ENCODE results near the gene NXT1.
"Not testable (repeated sequence)": the region's sequence is repeated elsewhere in the genome, so short reads cannot be mapped to it uniquely, and the experiment has no call there.

Gene NXT1

DNA sequence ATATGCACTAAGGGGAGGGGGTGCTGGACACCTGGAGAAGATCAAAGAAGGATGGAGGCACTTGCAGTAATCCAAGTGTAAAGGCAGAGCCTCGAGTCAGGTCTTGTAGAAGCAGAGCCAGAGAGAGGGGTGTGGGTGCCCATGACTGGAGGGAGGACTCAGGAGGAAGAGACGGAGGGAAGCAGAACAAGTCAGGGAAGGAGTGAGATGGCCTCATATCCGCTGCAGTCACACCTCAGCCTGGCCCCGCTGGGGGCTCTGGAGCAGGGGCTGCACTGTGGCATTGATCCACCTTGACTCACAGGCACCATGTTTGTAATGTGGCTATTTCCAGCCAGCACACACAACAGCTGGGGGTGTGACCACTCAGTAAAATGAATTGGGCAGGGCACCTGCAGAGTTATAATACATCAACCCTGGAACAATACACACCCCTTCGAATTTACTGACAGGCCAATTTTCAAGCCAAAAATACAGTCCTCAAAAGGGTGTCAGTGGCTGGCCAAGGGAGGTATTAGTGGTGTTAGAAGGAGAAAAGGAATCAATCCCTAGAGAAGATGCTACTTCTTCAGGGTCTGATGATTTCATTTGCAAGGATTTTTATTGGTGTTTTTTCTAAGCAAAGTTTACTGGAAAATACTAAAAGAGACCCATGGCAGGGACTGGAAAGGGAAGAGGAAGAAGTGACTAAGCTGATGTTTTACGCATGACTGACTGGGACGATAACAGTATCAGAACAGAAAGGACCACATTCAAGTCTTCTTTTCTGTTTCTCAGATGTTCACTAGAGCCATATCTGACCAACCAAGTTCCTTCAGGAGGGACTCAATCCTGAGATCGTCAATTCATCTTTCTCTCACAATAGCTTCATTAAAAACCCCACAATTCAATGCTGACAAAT, 18.9 kb upstream of the NXT1 start:
- no peak for DNase-seq (ENCODE audit: low spot score)

DNA sequence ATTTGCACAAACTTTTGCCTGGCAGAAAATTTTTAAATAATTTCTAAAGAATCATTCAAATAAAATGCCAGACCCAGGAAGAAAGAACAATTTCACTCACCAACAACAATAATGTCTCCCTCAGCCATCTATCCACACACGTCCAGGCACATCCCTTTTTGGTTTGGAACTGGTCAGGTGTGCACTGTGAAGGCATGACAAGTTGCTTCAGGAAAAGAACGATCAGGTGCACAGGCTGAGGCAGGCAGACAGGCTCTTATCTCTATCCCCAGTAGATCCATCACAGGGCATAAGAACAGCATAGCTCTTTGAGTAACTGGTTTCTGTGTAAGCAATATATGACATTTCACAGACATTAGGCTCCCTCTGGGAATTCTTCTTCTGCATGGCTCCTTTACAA, 18.1 kb upstream of the NXT1 start:
- no peak for DNase-seq (ENCODE audit: low spot score)

DNA sequence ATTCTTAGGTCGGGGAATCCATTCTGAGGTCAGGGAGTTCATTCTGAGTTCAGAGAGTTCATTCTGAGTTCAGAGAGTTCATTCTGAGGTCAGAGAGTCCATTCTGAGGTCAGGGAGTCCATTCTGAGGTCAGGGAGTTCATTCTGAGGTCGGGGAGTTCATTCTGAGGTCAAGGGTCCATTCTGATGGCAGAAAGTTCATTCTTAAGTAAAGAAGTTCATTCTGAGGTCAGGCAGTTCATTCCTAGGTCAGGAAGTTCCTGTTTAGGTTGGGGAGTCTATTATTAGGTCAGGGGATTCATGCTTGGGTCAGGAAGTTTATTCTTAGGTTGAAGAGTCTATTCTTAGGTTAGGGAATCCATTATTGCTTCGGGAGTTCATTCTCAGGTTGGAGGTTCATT, 16.5 kb upstream of the NXT1 start:
- no peak for DNase-seq (ENCODE audit: low spot score)

DNA sequence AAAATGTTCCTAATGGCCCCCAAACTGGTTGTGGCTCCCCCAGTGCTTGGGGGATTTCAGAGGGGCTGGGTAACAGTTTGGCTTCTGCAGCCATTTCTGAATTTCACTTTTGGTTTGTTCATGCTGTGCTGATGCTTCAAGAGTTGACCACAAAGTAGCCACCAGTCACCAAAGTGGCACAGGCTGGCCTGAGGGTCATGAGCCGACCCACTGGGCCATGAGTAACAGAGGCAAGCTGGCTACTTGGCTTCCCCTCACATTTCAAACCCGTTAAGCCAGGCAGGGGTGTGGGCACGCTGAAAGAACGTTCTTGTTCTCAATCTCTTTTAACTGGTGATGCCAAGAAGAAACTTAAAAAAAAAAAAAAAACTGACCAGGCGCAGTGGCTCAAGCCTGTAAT, 15.1 kb upstream of the NXT1 start:
- no peak for DNase-seq (ENCODE audit: low spot score)

DNA sequence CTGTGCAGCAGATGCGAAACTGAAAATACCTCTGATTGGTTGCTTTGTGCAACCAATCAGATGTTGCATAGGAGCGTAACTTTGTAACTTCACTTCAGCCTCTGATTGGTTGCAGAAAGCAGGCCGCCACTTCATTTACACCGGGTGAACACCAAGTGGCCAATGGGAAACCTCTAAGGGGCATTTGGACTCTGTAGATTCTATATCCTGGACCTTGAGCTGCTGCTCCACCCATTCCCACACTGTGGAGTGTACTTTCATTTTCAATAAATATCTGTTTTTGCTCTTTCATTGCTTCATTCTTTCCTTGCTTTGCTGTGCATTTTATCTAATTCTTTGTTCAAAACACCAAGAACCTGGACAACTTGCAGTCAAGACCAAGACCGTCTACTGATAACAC, 14.1 kb upstream of the NXT1 start:
- DNase-seq (ENCODE audit: low spot score), result no peak

DNA sequence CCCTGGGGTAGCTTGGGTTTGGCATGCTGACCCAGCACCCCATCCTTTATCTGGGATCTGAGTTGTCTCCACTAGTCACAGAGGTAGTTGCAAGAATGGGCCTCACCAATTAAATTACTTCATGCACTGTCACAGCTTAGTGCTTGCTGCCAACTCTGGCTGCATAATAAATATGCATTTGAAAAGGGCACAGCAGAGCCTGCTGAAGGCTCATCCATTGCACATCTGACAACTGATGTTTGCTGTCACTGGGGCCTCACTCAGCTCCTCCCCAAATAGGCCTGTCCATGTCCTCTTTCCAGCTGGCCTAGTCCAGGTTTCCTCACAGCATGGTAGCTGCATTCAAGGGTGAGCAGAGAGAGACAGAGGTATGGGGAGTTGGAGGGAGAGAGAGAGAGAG, 13.3 kb upstream of the NXT1 start:
- no peak for DNase-seq (ENCODE audit: low spot score)

DNA sequence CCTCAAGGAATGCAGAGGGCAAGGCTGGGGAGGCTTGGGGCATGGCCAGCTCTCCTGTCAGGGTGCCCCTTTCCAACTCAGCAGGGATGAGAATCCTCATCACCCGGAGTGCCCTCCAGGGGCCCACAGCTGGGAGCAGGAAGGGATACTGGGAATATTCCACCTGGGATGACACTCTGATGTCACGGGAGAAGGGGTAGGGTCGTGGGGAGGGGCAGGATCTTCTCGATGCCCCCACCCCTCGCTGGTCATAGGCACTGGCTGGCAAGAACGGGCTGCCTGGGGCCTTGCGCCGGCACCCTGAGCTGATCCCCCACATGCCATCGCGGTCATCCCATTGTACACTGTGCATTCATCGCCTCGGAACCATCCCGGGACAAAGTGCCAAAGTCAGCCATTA, 10.6 kb upstream of the NXT1 start:
- no peak for DNase-seq (ENCODE audit: low spot score)

DNA sequence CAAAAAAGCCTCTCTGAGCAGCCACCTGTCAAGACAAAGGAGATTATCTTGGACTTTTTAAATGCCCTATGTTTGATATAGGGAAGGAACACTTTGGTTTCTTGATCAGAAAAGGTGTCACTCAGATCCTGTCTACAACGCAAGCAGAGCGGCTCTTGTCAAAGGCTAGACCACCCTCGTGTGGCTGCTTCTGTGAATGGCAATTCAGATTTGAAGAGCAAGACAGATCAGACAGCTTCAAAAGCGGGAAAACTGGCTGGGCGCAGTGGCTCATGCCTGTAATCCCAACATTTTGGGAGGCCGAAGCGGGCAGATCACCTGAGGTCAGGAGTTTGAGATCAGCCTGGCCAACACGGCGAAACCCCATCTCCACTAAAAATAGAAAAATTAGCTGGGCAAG, 10.1 kb upstream of the NXT1 start:
- peak; percentile 34 for DNase-seq (ENCODE audit: low spot score)

DNA sequence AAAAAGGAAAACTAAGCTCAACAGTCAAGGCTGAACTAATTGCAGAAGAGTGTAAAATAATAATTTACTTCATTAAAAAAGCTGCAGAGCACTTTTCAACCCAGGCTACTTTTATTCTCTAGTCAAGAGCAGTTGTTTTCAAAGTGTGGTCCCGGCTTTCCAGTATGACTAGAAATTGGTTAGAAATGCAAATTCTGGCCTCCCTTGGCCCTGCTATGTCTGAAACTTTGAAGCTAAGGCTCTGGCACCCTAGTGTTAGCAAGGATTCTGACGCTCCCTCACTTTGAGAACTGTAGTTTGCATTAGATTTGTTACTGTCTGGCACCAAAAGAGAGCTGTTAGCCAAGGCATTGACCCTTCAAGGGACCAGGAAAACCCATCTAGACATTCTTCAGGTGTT, 9.5 kb upstream of the NXT1 start:
- DNase-seq (ENCODE audit: low spot score), result no peak

DNA sequence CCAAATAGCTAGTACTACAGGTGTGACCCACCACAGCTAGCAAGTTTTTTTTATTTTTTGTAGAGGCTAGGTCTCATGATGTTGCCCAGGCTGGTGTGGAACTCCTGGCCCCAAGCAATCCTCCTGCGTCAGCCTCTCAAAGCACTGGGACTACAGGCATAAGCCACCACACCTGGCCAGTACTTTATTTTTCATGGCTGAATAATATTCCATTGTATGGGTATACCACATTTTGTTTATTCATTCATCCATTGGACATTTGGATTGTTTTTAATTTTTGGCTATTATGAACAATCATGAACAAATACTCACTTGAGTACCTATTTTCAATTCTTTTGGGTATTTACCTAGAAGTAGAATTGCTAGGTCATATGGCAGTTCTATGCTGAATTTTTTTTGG, 7.0 kb upstream of the NXT1 start:
- no peak for DNase-seq (ENCODE audit: low spot score)

DNA sequence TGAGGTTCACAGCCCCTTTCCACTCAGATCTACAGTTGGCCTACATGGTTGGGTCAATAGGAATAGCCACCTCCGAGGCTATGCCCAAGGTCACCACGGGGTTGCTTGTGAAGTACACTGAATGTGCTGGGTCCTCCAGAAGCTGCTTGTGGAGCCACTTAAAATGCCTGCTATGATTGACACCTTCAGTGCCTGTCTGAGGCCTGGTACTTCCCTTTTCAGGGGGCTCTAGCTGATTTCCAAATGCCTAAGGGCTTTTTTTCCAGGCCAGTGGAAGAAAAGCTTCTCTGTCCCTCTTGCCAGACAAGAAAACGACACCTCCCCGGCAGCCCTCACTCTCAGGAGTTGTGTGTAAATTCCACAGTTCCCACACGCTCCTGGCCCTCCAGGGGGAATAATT, 6.3 kb upstream of the NXT1 start:
- DNase-seq (ENCODE audit: low spot score), result no peak

DNA sequence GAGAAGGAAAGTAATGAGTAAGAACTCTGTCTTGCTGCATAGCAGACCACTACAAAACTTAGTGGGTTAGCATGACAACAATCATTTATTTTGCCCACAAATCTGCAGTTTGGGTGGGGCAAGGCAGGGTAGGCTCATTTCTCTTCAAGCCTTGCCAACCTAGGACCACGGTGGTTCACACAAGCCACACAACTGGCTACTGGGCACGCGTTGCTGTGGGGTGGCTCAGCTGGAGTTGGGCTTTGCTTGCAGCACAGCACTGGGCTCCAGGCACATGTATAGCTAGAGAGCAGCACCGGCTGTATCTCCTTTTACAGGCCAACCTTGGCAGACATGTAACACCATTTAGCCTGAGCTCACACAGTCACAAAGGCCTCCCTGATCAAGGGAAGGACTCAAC, 4.6 kb upstream of the NXT1 start:
- no peak for DNase-seq (ENCODE audit: low spot score)

DNA sequence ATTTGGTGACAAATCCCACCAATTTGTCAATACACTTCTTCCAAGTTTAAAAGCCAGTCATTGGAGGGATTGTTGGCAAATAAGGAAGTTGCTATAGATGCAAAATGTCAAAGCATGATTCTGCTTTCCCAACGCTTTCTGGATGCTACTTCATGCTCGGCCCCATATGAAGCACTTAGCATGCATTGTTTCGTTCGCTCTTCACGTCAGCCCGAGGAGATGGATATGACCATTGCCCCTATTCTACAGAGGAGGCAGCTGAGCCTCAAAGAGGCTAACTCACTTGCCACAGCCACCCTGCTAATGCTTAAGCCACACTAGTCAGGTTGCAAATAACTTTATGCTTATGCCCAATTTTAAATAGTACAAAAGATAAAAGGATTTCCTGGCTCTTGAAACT, 2.8 kb upstream of the NXT1 start:
- DNase-seq (ENCODE audit: low spot score), result no peak

DNA sequence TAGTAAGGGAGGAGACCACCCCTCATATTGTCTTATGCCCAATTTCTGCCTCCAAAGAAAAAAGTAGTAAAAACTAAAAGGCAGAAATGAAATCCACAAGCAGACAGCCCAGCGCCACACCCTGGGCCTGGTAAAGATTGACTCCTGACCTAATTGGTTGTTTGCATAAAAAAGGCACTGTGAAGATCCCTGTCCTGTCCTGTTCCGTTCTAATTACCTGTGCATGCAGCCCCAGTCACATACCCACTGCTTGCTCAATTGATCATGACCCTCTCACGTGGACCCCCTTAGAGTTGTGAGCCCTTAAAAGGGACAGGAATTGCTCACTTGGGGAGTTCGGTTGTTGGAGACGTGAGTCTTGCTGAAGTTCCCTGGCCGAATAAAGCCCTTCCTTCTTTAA, 2.1 kb upstream of the NXT1 start:
- DNase-seq (ENCODE audit: low spot score), result not testable (repeated sequence)

DNA sequence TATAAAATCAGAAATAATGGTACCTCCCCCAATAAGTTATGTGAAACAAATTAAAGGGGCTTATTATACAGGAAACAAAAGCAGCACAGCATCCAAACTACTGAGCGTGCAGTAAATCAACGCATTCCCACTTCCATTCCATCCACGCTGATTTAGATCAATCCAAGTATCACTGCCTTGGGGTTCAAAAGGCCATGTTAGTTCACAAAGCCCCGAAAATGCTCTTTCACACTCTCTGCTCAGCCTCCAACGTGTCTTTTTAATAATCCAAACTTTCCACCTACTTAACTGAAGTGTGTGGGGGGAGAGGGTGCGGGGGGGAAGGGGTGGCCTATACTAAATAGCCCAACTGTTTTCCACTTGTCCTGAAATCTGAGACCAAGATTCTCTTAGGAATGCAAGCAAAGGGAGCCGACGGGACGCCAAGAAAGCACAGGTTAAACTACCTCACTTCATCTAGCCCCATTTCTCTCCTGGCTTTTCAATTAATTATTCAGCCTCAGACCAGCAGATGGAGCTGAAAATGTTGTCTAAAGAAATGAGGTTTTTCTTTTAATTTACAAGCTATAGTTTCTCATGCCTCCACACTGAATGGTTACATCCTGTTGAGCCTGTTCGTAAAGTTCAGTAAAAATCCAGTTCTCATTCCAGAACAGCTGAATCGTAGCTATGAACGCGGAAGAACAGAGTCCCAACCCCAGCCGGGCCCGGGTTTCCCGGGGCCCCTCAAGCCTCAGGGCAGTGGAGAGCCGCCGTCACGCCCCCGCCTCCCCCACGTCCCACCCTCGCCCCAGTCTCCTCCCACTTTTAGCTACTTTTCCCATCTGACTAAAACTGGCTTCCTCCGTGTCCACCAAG, 1.0 kb upstream of the NXT1 start:
- no peak for DNase-seq (ENCODE audit: low spot score)

DNA sequence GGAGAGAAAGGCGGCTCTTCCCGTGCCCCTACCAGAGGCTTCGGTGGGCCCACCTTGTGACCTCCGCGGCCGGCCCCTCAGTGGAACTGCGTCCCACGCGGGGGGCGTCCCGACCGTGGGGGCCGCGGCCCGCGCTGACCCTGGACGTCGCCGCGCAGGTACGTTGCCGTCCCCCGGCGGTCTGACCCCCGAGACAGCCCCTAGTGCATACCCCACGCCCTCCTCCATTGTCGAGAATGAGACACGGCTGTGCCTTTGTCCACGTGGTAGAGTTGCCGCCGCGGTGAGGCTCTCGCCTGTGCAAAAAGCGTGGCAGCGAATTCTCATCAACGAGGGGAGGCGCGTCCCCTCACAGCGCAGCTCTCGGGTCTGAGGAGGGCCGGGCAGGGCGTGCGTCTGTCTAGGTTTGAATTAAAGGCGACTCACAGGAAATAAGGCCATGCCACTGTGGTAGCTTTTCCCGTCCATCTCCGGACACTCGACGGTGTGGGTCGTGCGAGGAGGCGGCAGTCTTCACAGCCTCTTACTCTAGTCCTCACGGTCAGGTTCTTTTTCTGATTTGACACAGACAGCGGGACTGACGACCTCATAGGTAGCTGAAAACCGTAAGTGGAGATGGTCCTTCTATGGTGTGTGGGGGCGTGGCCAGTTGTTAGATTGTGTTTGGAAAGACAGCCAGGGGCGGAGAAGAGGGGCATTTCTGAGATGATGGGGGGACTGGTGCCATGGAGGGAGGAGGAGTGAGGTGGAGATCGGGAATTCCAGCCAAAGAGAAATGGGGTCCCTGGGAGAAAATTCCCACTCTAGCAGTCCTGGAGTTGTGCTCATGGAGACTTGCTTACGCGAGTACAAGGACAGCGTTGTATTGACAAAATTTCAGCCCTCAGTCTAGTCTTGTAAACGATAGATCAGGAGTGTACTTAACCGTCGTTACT, 580 bp downstream of the NXT1 start:
- DNase-seq (ENCODE audit: low spot score), result peak; percentile 39

DNA sequence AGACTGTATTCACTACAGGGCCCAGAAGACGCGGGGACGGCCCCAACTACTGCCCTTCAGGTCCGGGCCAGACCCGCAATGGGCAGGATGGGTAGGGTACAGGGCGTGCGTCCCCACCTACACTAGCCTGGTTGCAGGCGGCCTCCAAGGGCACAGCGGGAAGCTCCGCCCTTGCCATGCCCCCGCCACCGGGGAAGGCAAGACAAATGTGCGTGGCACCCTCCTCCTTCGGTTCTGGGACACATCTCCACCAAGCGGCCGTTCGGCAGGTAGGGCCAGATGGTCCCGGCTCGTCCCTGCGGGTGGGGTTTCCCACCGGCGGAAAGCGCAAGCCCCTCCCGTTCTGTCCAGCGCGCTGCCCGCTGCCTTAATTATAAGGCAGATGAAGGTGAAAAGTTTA, 5.6 kb downstream of the NXT1 start:
- DNase-seq (ENCODE audit: low spot score), result no peak

DNA sequence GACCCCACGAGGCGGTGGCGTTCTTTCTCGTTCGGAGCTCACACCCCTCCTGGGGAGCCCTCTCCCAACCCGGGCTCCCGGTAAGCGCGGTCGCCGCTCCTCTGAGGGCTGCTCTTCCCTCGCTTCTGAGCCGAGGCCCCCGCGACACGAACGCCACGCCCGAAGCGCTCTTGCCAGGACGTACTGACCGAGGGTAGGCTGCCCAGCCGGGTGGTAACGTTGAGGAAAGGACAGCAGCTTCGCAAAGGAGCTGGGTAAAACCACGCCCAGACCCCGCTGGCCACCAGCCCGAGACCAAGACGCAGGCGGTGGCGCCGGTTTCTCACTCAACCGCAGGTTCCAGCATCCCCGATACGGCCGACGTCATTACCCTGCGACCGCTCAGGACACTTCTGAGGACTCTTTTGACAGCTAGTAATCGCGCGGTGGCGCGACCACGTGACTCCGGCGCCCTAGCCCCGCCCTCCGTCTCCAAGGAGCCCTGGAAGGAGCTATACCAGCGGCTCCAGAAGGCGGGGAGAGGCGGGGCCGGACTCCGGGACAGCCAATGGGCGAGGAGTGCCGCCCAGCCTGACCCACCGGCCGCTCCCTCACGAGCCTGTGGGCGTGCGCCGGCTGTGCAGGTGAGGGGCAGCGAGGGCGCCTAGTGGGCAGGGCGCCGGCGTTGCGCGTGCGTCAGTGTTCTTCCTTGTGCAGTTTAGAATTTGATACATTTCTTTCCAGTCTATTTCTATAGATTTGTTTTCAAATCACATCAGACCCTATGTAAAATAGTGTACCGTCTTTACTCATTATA, 7.4 kb downstream of the NXT1 start:
- peak; percentile 100 for DNase-seq (ENCODE audit: low spot score)

DNA sequence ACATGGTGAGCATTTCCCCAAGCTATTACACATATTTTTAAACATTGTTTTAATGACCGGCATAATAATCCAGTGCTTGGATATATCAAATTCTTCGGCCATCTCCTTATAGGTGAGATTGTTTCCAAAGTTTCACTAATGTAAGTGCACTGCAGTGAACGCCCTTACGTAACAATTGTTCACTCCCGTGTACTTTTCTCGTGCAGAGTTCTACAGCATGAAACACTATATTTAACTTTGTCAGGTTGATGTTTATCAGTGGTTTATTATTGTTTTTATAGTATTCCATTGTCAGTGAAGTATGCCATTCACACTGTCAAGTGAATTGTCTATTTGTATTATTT, 7.9 kb downstream of the NXT1 start:
- no peak for DNase-seq (ENCODE audit: low spot score)

DNA sequence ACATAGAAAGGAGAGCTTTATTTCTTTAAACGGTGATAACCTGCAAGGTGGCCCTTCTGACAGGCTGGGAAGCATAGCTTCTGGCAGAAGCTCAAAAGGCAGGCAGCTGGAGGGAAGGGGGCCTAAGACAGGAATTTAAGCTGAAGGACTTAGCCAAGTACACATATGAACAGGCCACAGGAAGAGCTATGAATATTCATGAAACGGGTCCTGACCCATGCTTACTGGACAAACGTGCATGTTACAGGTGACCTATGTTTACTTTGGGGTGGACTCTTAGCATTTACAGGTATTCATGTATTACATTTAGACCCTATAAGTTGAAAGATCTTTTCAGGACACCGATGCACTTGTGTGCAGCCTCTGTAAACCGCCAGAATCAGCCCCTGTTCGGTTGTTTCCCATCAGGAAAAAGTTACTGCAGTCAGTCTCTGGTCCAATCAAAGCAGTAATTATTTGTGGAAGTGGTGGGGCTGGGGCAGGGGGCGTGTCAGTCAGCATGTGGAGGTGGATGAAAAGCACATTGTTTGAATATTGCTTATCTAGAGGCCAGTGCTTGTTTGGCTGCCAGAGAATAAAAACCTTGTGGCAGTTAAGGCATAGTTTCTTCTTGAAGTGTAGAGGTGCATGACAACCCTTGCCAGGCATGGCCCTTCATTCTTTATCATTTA, 8.5 kb downstream of the NXT1 start:
- no peak for DNase-seq (ENCODE audit: low spot score)

DNA sequence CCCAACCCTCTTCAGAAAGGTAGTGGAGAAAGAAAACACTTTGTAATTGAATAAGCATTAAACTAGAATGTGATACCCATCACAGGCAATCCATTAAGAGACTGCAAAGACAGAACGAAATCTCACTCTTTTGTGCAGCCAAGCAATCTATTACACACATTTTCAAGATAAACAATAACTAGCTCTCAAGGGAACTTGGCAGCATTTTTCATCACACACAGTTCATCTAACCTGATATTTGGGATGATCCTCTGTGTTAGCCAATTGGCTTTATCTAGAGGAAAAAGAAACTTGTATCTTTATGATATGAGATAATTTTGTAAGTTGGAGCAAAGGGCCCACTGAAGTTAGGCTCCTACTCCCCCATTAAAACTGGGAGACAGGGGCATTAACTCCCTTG, 9.9 kb downstream of the NXT1 start:
- DNase-seq (ENCODE audit: low spot score), result peak; percentile 36

All from hematopoietic multipotent progenitor cell treated with erythropoietin and hydrocortisone succinate and interleukin-3 and kit ligand, for 17 days (in vitro differentiated cells).